Choroid plexus epithelial cell (primary cell): Measurements from ENCODE around the gene ARPP19.

Source experiments
- DNase-seq: peaks from one replicate; pipeline ENCODE4 v3.0.0-alpha.2; 2010; ENCODE audit warnings: low read depth
- H3K4me3 ChIP-seq: 2 replicates; pipeline ENCODE4 v1.5.1; 2011; ENCODE audit warnings: low read depth, mild to moderate bottlenecking, control low read depth, low read length, moderate library complexity
- TF ChIP-seq, protein P1 (sequence below): conservative IDR thresholded peaks from 2 replicates; pipeline ENCODE4 v1.5.1; 2011; ENCODE audit warnings: low read depth, mild to moderate bottlenecking, control low read depth, inconsistent platforms, low read length, moderate library complexity

Gene ARPP19

DNA sequence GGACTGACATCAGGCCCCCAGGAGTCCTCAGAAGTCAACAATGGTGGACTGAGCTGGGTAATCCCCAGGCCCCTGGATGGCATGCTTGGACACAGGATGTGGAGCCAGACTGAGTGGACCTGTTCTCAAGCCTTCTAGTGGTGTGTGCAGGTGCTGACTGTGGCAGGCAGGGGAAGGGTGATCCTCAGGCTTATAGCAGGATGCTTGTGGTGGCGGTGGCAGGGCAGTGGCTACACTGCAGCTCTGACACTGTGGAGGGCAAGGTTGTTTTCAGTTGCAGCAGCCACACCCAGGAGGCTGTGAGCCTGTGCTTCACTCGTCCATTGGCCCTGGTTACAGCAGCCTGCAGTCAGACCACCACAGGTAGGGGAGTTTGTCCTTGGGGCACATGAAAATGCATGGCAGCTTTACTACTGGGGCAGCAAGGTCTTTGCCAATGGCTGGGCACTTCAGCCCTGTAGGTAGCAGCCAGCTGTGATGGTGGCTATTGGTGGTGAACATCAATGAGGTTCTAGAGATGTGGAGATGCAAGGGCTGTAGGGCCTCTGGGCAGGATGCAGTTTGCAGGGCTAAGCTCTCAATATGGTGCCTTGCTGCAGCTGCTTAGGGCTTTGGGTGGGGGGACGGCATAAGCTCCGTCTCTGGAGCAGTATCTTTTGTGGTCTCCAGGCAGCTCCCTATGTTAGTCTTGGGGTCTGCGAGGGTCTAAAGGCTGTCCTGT lies 22.6 kb downstream of the ARPP19 start:
- no peak for DNase-seq
- no peak overlapping the region for H3K4me3 ChIP-seq
- TF ChIP-seq, protein P1, sequence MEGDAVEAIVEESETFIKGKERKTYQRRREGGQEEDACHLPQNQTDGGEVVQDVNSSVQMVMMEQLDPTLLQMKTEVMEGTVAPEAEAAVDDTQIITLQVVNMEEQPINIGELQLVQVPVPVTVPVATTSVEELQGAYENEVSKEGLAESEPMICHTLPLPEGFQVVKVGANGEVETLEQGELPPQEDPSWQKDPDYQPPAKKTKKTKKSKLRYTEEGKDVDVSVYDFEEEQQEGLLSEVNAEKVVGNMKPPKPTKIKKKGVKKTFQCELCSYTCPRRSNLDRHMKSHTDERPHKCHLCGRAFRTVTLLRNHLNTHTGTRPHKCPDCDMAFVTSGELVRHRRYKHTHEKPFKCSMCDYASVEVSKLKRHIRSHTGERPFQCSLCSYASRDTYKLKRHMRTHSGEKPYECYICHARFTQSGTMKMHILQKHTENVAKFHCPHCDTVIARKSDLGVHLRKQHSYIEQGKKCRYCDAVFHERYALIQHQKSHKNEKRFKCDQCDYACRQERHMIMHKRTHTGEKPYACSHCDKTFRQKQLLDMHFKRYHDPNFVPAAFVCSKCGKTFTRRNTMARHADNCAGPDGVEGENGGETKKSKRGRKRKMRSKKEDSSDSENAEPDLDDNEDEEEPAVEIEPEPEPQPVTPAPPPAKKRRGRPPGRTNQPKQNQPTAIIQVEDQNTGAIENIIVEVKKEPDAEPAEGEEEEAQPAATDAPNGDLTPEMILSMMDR = no peak

DNA sequence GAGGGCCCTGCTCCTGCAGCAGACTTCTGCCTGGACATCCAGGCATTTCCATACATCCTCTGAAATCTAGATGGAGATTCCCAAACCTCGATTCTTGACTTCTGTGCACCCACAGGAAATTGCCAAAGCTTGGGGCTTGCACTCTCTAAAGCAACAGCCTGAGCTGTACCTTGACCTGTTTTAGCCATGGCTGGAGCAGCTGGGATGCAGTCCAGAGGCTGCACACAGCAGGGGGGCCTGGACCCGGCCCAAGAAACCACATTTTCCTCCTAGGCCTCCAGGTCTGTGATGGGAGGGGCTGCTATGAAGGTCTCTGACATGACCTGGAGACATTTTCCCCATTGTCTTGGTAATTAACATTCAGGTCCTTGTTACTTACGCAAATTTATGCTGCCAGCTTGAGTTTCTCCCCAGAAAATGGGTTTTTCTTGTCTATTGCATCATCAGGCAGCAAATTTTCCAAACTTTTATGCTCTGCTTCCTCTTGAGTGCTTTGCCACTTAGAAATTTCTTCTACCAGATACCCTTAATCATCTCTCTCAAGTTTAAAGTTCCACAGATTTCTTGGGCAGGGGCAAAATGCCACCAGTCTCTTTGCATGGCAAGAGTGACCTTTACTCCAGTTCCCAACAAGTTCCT lies 28.3 kb downstream of the ARPP19 start:
- TF ChIP-seq, protein P1 = no peak
- no peak overlapping the region for H3K4me3 ChIP-seq
- peak; percentile 65 for DNase-seq

DNA sequence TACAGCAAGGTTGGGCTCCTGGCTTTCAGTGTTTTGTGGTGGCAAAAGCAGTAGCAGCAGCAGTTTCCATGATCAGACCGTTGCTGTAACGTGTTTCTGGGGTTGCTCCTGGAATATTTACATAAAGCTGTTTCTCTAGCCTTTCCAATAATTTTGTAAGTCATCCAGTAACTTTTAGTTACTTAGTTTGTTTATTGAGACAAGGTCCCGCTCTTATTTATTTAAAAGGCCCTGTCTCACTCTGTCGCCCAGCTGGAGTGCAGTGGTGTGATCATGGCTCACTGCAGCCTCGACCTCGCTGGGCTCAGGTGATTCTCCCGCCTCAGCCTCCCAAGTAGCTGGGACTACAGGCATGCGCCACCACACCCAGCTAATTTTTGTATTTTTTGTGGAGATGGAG lies 31.4 kb downstream of the ARPP19 start:
- H3K4me3 ChIP-seq = no peak overlapping the region
- DNase-seq = no peak
- TF ChIP-seq, protein P1 = no peak

DNA sequence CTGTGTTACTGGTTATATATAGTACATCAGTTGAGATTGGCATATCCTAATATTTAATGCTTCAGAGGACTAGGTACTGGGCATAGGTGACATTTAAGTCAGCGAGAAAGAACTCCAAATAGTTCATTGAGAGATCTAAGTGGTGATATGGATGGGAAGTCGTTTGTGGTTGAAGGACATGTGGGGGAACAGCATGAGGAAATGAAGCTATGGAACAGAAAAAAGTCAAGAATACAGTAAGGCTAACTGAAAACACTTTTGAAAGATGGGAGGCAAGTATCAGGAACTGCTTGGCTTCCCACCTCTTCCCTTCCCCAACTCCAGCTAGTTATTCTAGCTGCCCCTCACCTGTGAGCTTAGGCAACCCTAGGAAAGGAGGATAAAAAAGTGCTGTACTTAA lies 36.4 kb downstream of the ARPP19 start:
- no peak overlapping the region for H3K4me3 ChIP-seq
- TF ChIP-seq, protein P1 = no peak
- no peak for DNase-seq

DNA sequence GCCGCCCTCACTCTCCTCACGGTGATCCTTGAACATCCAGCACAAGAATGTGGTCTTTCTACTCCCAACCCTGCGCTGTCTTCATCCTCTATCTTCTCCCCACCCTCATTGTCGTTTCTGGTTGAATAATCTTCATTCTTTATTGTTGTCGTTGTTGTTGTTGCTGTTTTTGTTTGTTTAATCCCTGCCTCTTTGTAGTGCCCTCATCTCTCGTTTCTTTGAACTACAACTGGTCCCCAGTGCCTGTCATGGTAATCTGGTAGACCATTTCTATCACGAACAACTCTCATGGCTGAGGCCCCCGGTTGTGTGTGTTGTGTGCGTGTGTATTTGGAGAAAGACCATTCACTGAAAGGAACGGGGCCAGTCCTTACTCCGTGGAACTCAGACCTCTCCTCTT lies 38.9 kb downstream of the ARPP19 start:
- TF ChIP-seq, protein P1 = no peak
- H3K4me3 ChIP-seq = peak overlapping the region; percentile 71
- no peak for DNase-seq

DNA sequence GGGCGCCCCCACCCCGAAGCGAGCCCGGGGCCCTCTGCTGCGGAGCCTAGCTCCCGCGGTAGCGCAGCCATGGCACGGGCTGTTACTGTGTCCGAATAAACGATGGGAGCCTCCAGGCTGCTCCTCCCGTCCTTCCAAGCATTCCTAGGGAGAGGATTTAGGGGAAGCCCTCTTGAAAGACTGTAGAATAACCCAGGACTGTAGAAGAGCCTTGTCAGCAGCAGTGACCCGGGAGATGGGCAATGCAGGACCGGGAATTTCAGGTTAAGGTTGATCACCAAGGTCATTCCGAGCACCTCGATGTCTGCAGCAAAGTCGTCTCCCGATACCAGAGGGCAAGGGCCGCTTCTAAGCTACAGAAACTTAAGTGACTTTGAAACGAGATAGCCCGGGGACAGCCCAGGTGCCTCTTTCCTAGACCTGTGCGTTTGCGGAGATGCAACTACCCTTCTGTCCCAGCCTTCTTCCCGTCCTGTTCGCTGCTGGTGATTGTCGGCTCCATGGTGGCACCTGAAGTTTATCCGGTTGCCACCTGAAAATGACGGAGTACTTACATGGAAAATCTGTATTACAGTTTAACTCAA lies 39.4 kb downstream of the ARPP19 start:
- TF ChIP-seq, protein P1 = no peak
- DNase-seq = no peak
- peak overlapping the region; percentile 71 for H3K4me3 ChIP-seq
